Endothelial cell of umbilical vein (primary cell): ENCODE measurements around the gene CKLF. TPM values are rescaled to one million over a fixed set of nuclear protein-coding genes. Genes with fewer than 3 reads are reported as not detected.

Experiments
- BruUV-seq: library from RNA; stranded (reverse); fragments of 400-500 nt; replicated peaks from 2 replicates; lab custom pipeline; 2021; lab: Mats Ljungman, UMichigan
- CTCF ChIA-PET: fragments of 300-600, 350-600 bp; sonication (Branson Sonifier 250); formaldehyde crosslinking; loops from one replicate; lab custom pipeline; 2021; ENCODE audit warnings: antibody characterized with exemption, inconsistent platforms; lab: Charles Lee
- POLR2A ChIA-PET: fragments of 300-600, 350-600 bp; sonication (Branson Sonifier 250); formaldehyde crosslinking; loops from one replicate; lab custom pipeline; 2021; ENCODE audit warnings: antibody characterized with exemption, inconsistent platforms; lab: Charles Lee
- DNase-seq: peaks from one replicate; pipeline ENCODE4 v3.0.0-alpha.2; 2011; ENCODE audit warnings: low read depth, low spot score
- FAIRE-seq: peaks from 2 replicates; lab custom pipeline; 2011; peaks lifted over from hg19 to GRCh38; lab: Jason Lieb, UNC
- H2AFZ ChIP-seq: 2 replicates; pipeline ENCODE4 v1.6.0; 2012; ENCODE audit warnings: low read depth, low read length, control low read depth, inconsistent platforms
- H3K27ac ChIP-seq: 2 replicates; pipeline ENCODE4 v1.5.1; 2011; ENCODE audit warnings: low read depth, mild to moderate bottlenecking, control low read depth, low read length, moderate library complexity; ENCODE audit not compliant: insufficient read depth
- H3K27me3 ChIP-seq, 2 experiments: 2 replicates each; pipeline versions ENCODE4 v1.6.0 to v1.6.1; 2011; ENCODE audit warnings: low read length in 2 of 2, mixed read lengths in 1 of 2; ENCODE audit not compliant: control insufficient read depth in 2 of 2, insufficient read depth in 2 of 2
- H3K36me3 ChIP-seq, 2 experiments: 2 replicates in 1 of 2; 3 replicates in 1 of 2; pipeline ENCODE4 v1.5.1; 2011; ENCODE audit warnings: low read length in 2 of 2, mild to moderate bottlenecking in 1 of 2, moderate library complexity in 1 of 2; ENCODE audit not compliant: control insufficient read depth in 2 of 2, insufficient read depth in 2 of 2; ENCODE audit errors: extremely low read depth in 1 of 2
- H3K4me1 ChIP-seq: 3 replicates; pipeline ENCODE4 v1.5.1; 2011; ENCODE audit warnings: mild to moderate bottlenecking, low read length; ENCODE audit not compliant: control insufficient read depth, insufficient read depth; ENCODE audit errors: extremely low read depth
- H3K4me2 ChIP-seq: 2 replicates; pipeline ENCODE4 v1.6.1; 2011; ENCODE audit warnings: low read length, control low read depth, mixed read lengths; ENCODE audit not compliant: insufficient read depth
- H3K4me3 ChIP-seq, 3 experiments: fragments of 200-600 bp in 1 of 3; sonication (generic), shearing (Covaris generic) in 1 of 3; replicated peaks in 1 of 3; 2 replicates each; pipeline ENCODE4 v1.5.1; 2011 to 2016; ENCODE audit warnings: control low read depth in 3 of 3, low read length in 3 of 3, mild to moderate bottlenecking in 2 of 3, inconsistent platforms in 1 of 3, low read depth in 1 of 3, moderate library complexity in 1 of 3; ENCODE audit not compliant: insufficient read depth in 1 of 3
- H3K79me2 ChIP-seq: 2 replicates; pipeline ENCODE4 v1.6.0; 2012; ENCODE audit warnings: low read length, inconsistent platforms; ENCODE audit not compliant: control insufficient read depth, insufficient read depth
- H3K9ac ChIP-seq: replicated peaks from 2 replicates; pipeline ENCODE3; 2011; ENCODE audit warnings: low read length, control low read depth; ENCODE audit not compliant: insufficient read depth; ENCODE audit errors: extremely low read depth
- H3K9me1 ChIP-seq: replicated peaks from 3 replicates; pipeline ENCODE4 v1.6.0; 2011; ENCODE audit warnings: mild to moderate bottlenecking, low read length; ENCODE audit not compliant: control insufficient read depth, insufficient read depth; ENCODE audit errors: extremely low read depth
- H3K9me3 ChIP-seq: replicated peaks from 2 replicates; pipeline ENCODE4 v1.5.1; 2012; ENCODE audit warnings: low read length, inconsistent platforms; ENCODE audit not compliant: control insufficient read depth, insufficient read depth
- H4K20me1 ChIP-seq: replicated peaks from 2 replicates; pipeline ENCODE3; 2011; ENCODE audit warnings: mild to moderate bottlenecking, low read length; ENCODE audit not compliant: control insufficient read depth, insufficient read depth; ENCODE audit errors: extremely low read depth
- CTCF ChIP-seq, 2 donors: IDR thresholded peaks; 1 replicate in 1 of 2; 2 replicates in 1 of 2; pipeline ENCODE4 v1.5.1; 2011; ENCODE audit warnings: low read length in 2 of 2, mild to moderate bottlenecking in 2 of 2, moderate library complexity in 2 of 2, control low read depth in 1 of 2, inconsistent platforms in 1 of 2, low read depth in 1 of 2; ENCODE audit not compliant: insufficient read depth in 1 of 2; ENCODE audit errors: extremely low read depth in 1 of 2
- EZH2 ChIP-seq: IDR thresholded peaks from 2 replicates; pipeline ENCODE4 v1.6.1; 2012; ENCODE audit warnings: borderline replicate concordance, low read depth, mild to moderate bottlenecking, moderate library complexity, low read length, inconsistent platforms; ENCODE audit not compliant: severe bottlenecking
- FOS ChIP-seq: IDR thresholded peaks from 2 replicates; pipeline ENCODE4 v1.6.1; 2011; ENCODE audit warnings: mild to moderate bottlenecking, low read length, moderate library complexity, borderline replicate concordance; ENCODE audit not compliant: insufficient read depth
- GATA2 ChIP-seq: IDR thresholded peaks from 2 replicates; pipeline ENCODE4 v1.7.0; 2011; ENCODE audit warnings: low read depth, mild to moderate bottlenecking, moderate library complexity, mixed read lengths, low read length; ENCODE audit not compliant: insufficient read length, insufficient read depth
- JUN ChIP-seq: IDR thresholded peaks from 2 replicates; pipeline ENCODE4 v1.6.1; 2011; ENCODE audit warnings: borderline replicate concordance, low read depth; ENCODE audit not compliant: insufficient read length, insufficient read depth
- MAX ChIP-seq: IDR thresholded peaks from 2 replicates; pipeline ENCODE4 v1.6.1; 2011; ENCODE audit not compliant: insufficient read depth, insufficient read length
- MYC ChIP-seq: IDR thresholded peaks from one replicate; pipeline ENCODE4 v1.6.1; 2011; ENCODE audit warnings: mild to moderate bottlenecking, low read depth, low read length
- POLR2A ChIP-seq: IDR thresholded peaks from 2 replicates; pipeline ENCODE4 v1.6.1; 2012; ENCODE audit warnings: low read depth, mild to moderate bottlenecking, control low read depth, low read length
- POLR2AphosphoS5 ChIP-seq: IDR thresholded peaks from 2 replicates; pipeline ENCODE4 v1.6.1; 2012; ENCODE audit warnings: low read depth, mild to moderate bottlenecking, control low read depth, low read length, moderate library complexity; ENCODE audit not compliant: insufficient read depth
- dilution Hi-C: fragments of 300-500 bp; cut with MboI; formaldehyde crosslinking; loops from one replicate; pipeline ENCODE4 v1.15.0; 2019; ENCODE audit warnings: low sequenced_read_pairs; ENCODE audit not compliant: extremely low pct_ligation_motif_present
- intact Hi-C: fragments of 100-400 bp; cut with micrococcal nuclease; formaldehyde crosslinking; loops from one replicate; pipeline ENCODE4 v1.10.0; 2022
- polyA plus RNA-seq, 4 experiments: library from polyadenylated mRNA; depleted of rRNA in 3 of 4; stranded (reverse) in 3 of 4; unstranded in 1 of 4; fragments of >200 nt; gene quantifications; 2 replicates each; pipeline versions ENCODE4 v1.2.1 to v1.2.3, GENCODE V29; 2011 to 2012; ENCODE audit warnings: missing spikeins in 1 of 4
- total RNA-seq: library from RNA; stranded (reverse); gene quantifications from 2 replicates; pipeline ENCODE4 v1.2.3, GENCODE V29; 2021

The CKLF gene
- total and polyA plus RNA-seq, 2 donors (not counting 3 experiments of a cell fraction or from before 2014, with no cell fraction given), result 80.0 to 209 TPM

- Histone ChIP-seq H3K4me1 (peaks cover 17% of the 10 kb centered on the region), H3K27ac (peak overlapping the region; percentile 28), H3K9me1 (no peaks in the 10 kb centered on the region), H2AFZ (no peak overlapping the region), H3K79me2 (peaks cover 30% of the 10 kb centered on the region), H3K27me3 (no peaks in the 10 kb centered on the region), H3K36me3 (peaks cover 20 to 38% of the 10 kb centered on the region in 2 experiments), H3K9me3 (no peaks in the 10 kb centered on the region), H3K4me3 (no peak overlapping the region), H3K9ac (no peak overlapping the region), H3K4me2 (no peak overlapping the region), H4K20me1 (no peaks in the 10 kb centered on the region)
- peak; percentile 93 for FAIRE-seq
- ChIA-PET POLR2A (interaction anchor here (0.6 kb wide), 1 partner anchor 139 kb away, joined by 5 read pairs; no protein-coding TSS in a partner anchor), CTCF (interaction anchor here (0.6 to 6.3 kb wide), 75 partner anchors 9 to 318 kb away, joined by 3 to 171 read pairs (median 5); partner anchors contain the start of genes CKLF, CMTM4, DYNC1LI2 and NAE1)
- TF ChIP-seq POLR2A (no peak), JUN (no peak), CTCF (IDR thresholded peaks at IDR 0.05; ENCODE audit: extremely low read depth in 1 of 2, insufficient read depth in 1 of 2, low read depth in 1 of 2, low read length in 2 of 2) (peak; percentile 99), EZH2 (no peak), GATA2 (no peak), MAX (peak; percentile 63), FOS (no peak), MYC (no peak), POLR2AphosphoS5 (peak; percentile 41)
- no TSS peak for BruUV-seq
- dilution Hi-C loops, result no loop called here
- DNase-seq, result peak; percentile 77
- intact Hi-C loops, result loop anchor here (1.0 to 5.0 kb wide), 3 partner anchors 54 to 259 kb away; no protein-coding TSS in a partner anchor
Observed at GRCh38 chr16:66608241-66609138, 56.1 kb downstream of the CKLF start.
